Sigmoid colon (tissue), 4 donors: ENCODE data around the gene FAN1.

Source experiments
- CTCF ChIP-seq, 4 experiments: fragments of 450-650 bp in 3 of 4; fragments of 200-600 bp in 1 of 4; IDR thresholded peaks; one replicate each; pipeline ENCODE4 v1.5.1; 2016 to 2019; ENCODE audit warnings: antibody characterized with exemption in 4 of 4, mild to moderate bottlenecking in 3 of 4, moderate library complexity in 2 of 4
- POLR2A ChIP-seq, 2 donors: fragments of 450-650 bp; IDR thresholded peaks; one replicate each; pipeline ENCODE4 v1.6.1; 2016; ENCODE audit warnings: antibody characterized with exemption in 2 of 2, mild to moderate bottlenecking in 2 of 2, moderate library complexity in 2 of 2
- POLR2AphosphoS5 ChIP-seq, 4 donors: sonication (generic); formaldehyde crosslinking; IDR thresholded peaks; one replicate each; pipeline ENCODE4 v1.6.1; 2017; ENCODE audit warnings: antibody characterized with exemption in 4 of 4

GRCh38 chr15:30940359-30940758, 36.6 kb downstream of the FAN1 start:
- TF ChIP-seq POLR2A (IDR thresholded peaks at IDR 0.05) (no peak), CTCF (IDR thresholded peaks at IDR 0.05) (no peak), POLR2AphosphoS5 (IDR thresholded peaks at IDR 0.05) (no peak)
